Stimulated activated CD4-positive, alpha-beta T cell treated with anti-CD3 and anti-CD28 coated beads, Interleukin-1b, Interleukin-23, amount 100 ng/mL, for 4 hours (primary cell): ENCODE results near the gene UCK1.

ENCODE experiments used
- DNase-seq, 2 donors: peaks; one replicate each; pipeline ENCODE4 v3.0.0-alpha.2; 2020; ENCODE audit warnings: low read depth in 2 of 2

UCK1 gene

GRCh38 chr9:131530920-131531832, at the start of gene UCK1:
TSS of gene UCK1 (minus strand) at chr9:131531263. CDS start at chr9:131531174, 89 bp downstream.
- DNase-seq = peak; percentile 65 to 72

- no peak for DNase-seq
Observed at GRCh38 chr9:131580358-131580757, 49.3 kb upstream of the UCK1 start.

- DNase-seq = no peak
Observed at GRCh38 chr9:131579789-131580211, 48.7 kb upstream of the UCK1 start.

- peak in 1 of 2 donors; percentile 22 for DNase-seq
Observed at GRCh38 chr9:131578731-131579504, 47.9 kb upstream of the UCK1 start.

- no peak for DNase-seq
Observed at GRCh38 chr9:131578021-131578420, 47.0 kb upstream of the UCK1 start.

GRCh38 chr9:131577005-131578000, 46.2 kb upstream of the UCK1 start:
- no peak for DNase-seq

GRCh38 chr9:131575946-131576853, 45.1 kb upstream of the UCK1 start:
- DNase-seq = no peak

- DNase-seq = no peak
Observed at GRCh38 chr9:131574730-131575640, 43.9 kb upstream of the UCK1 start.

GRCh38 chr9:131567910-131568309, 36.8 kb upstream of the UCK1 start:
- no peak for DNase-seq

GRCh38 chr9:131566158-131566557, 35.1 kb upstream of the UCK1 start:
- no peak for DNase-seq

- DNase-seq = no peak
Observed at GRCh38 chr9:131565369-131565768, 34.3 kb upstream of the UCK1 start.

GRCh38 chr9:131562032-131562959, 31.2 kb upstream of the UCK1 start:
- DNase-seq = no peak

- no peak for DNase-seq
Observed at GRCh38 chr9:131559421-131560000, 28.4 kb upstream of the UCK1 start.

- DNase-seq = no peak
Observed at GRCh38 chr9:131557855-131558548, 26.9 kb upstream of the UCK1 start.

- DNase-seq = no peak
Observed at GRCh38 chr9:131555841-131556673, 25.0 kb upstream of the UCK1 start.

- no peak for DNase-seq
Observed at GRCh38 chr9:131554843-131555351, 23.8 kb upstream of the UCK1 start.
